ENCODE measurements around the gene ENTPD3. TPM values are rescaled to one million over a fixed set of nuclear protein-coding genes. Genes with fewer than 3 reads are reported as not detected.

Gene ENTPD3
- total RNA-seq, 4 donors from 2014 or later = 0.88 to 4.9 (median 2.1) TPM

- no peak overlapping the region for H3K4me3 ChIP-seq
- no peaks in the 10 kb centered on the region for H3K27me3 ChIP-seq
- TF ChIP-seq POLR2A (IDR thresholded peaks at IDR 0.05) (no peak), CTCF (IDR thresholded peaks at IDR 0.05) (no peak)
- no peak overlapping the region for H3K27ac ChIP-seq
- intact Hi-C loops (cut with DNase I; ENCODE audit: low total_unique reads) = no loop called here
- no peaks in the 10 kb centered on the region for H3K9me3 ChIP-seq
- H3K4me1 ChIP-seq = no peaks in the 10 kb centered on the region
- H3K36me3 ChIP-seq = no peaks in the 10 kb centered on the region
- no peak for DNase-seq
These were observed 31.0 kb downstream of the ENTPD3 start for GRCh38 chr3:40417845-40418543.

- Histone ChIP-seq H3K4me1 (no peaks in the 10 kb centered on the region), H3K36me3 (no peaks in the 10 kb centered on the region), H3K4me3 (no peak overlapping the region), H3K27me3 (no peaks in the 10 kb centered on the region), H3K9me3 (no peaks in the 10 kb centered on the region), H3K27ac (no peak overlapping the region)
- intact Hi-C loops (cut with DNase I; ENCODE audit: low total_unique reads) = no loop called here
- TF ChIP-seq POLR2A (IDR thresholded peaks at IDR 0.05) = no peak
- TF ChIP-seq CTCF (IDR thresholded peaks at IDR 0.05) = no peak
- DNase-seq = no peak
These were observed 35.9 kb downstream of the ENTPD3 start for GRCh38 chr3:40422861-40423260.

- intact Hi-C loops (cut with DNase I; ENCODE audit: low total_unique reads) = no loop called here
- Histone ChIP-seq H3K4me3 (no peak overlapping the region), H3K27me3 (no peaks in the 10 kb centered on the region), H3K36me3 (no peaks in the 10 kb centered on the region), H3K27ac (no peak overlapping the region), H3K9me3 (no peaks in the 10 kb centered on the region), H3K4me1 (no peaks in the 10 kb centered on the region)
- no peak for TF ChIP-seq POLR2A (IDR thresholded peaks at IDR 0.05)
- no peak for TF ChIP-seq CTCF (IDR thresholded peaks at IDR 0.05)
- no peak for DNase-seq
These were observed 40.2 kb downstream of the ENTPD3 start for GRCh38 chr3:40427045-40427669.

GRCh38 chr3:40432793-40433192 lies 45.8 kb downstream of the ENTPD3 start:
- TF ChIP-seq POLR2A (IDR thresholded peaks at IDR 0.05) (no peak), CTCF (IDR thresholded peaks at IDR 0.05) (no peak)

GRCh38 chr3:40437889-40438288 lies 50.9 kb downstream of the ENTPD3 start:
- intact Hi-C loops (cut with DNase I; ENCODE audit: low total_unique reads) = no loop called here
- Histone ChIP-seq H3K9me3 (no peaks in the 10 kb centered on the region), H3K27me3 (no peaks in the 10 kb centered on the region), H3K36me3 (no peaks in the 10 kb centered on the region), H3K4me3 (no peak overlapping the region), H3K27ac (no peak overlapping the region), H3K4me1 (no peaks in the 10 kb centered on the region)
- no peak for TF ChIP-seq CTCF (IDR thresholded peaks at IDR 0.05)
- TF ChIP-seq POLR2A (IDR thresholded peaks at IDR 0.05) = no peak
- DNase-seq = no peak

More at GRCh38 chr3:40432793-40433192, 45.8 kb downstream of the ENTPD3 start:
- intact Hi-C loops (cut with DNase I; ENCODE audit: low total_unique reads) = no loop called here
- H3K4me3 ChIP-seq = no peak overlapping the region
- no peaks in the 10 kb centered on the region for H3K9me3 ChIP-seq
- no peaks in the 10 kb centered on the region for H3K36me3 ChIP-seq
- H3K27me3 ChIP-seq = no peaks in the 10 kb centered on the region
- DNase-seq = no peak
- no peaks in the 10 kb centered on the region for H3K4me1 ChIP-seq
- no peak overlapping the region for H3K27ac ChIP-seq
